Neural cell (in vitro differentiated cells): ENCODE measurements around the gene CYB561D1.

Experiments
- CTCF ChIP-seq: fragments of 450-650 bp; IDR thresholded peaks from 2 replicates; pipeline ENCODE4 v1.5.1; 2014; ENCODE audit warnings: antibody characterized with exemption, mild to moderate bottlenecking, moderate library complexity; ENCODE audit not compliant: poor library complexity, severe bottlenecking
- EZH2 ChIP-seq: fragments of 200-600, 300-800 bp; shearing (Covaris generic), sonication (generic); IDR thresholded peaks from 2 replicates; pipeline ENCODE4 v1.6.1; 2014; ENCODE audit warnings: antibody characterized with exemption, low read length, borderline replicate concordance, mild to moderate bottlenecking; ENCODE audit not compliant: insufficient read depth, poor library complexity, severe bottlenecking
- POLR2AphosphoS5 ChIP-seq: IDR thresholded peaks from 2 replicates; pipeline ENCODE4 v1.6.1; 2012
- REST ChIP-seq: IDR thresholded peaks from 2 replicates; pipeline ENCODE4 v1.6.1; 2012; ENCODE audit warnings: borderline replicate concordance
- SMC3 ChIP-seq: fragments of 450-650 bp; conservative IDR thresholded peaks from 2 replicates; pipeline ENCODE4 v1.6.1; 2014; ENCODE audit warnings: antibody characterized with exemption, mild to moderate bottlenecking, moderate library complexity; ENCODE audit not compliant: poor library complexity
- TAF1 ChIP-seq: IDR thresholded peaks from 2 replicates; pipeline ENCODE4 v1.6.1; 2012; ENCODE audit warnings: low read depth

DNA sequence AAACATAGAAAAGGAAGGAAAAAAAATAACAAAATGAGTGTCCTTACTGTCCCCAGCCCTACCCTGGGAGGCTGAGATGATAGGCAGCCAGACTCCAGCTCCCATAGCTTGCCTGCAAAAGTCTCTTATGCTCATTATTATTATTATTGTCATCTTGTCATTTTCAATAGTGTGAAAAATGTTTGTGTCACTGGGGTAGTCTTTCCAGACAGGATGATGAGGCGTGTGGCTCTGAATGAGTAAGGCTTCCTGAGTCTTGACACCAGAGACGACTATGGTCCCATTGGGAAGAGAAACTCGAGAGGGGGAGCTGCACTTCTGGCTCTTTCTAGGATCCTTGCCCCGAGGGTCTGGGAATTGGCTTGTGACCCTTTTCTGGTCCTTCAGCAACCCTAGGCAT is 1.1 kb upstream of the CYB561D1 start:
- no peak for TF ChIP-seq REST
- no peak for TF ChIP-seq CTCF
- no peak for TF ChIP-seq EZH2
- TF ChIP-seq SMC3, result no peak
- TF ChIP-seq TAF1, result no peak
- TF ChIP-seq POLR2AphosphoS5, result no peak
